ENCODE data around the gene ASCC1. TPM values are rescaled to one million over a fixed set of nuclear protein-coding genes. Genes with fewer than 3 reads are reported as not detected.

Gene ASCC1
- total and polyA plus RNA-seq, 2 donors (not counting 3 experiments of a cell fraction or from before 2014, with no cell fraction given) = 16.0 to 24.9 TPM

GRCh38 chr10:72081772-72082590, 134.1 kb downstream of the ASCC1 start:
- H3K36me3 ChIP-seq (ENCODE audit: control insufficient read depth in 2 of 2, extremely low read depth in 1 of 2, insufficient read depth in 2 of 2, low read length in 2 of 2) = no peaks in the 10 kb centered on the region
- intact Hi-C loops (cut with micrococcal nuclease) (no loop called here), dilution Hi-C loops (cut with MboI; ENCODE audit: extremely low pct_ligation_motif_present, low sequenced_read_pairs) (no loop called here)
- FAIRE-seq = no peak
- H3K4me1 ChIP-seq (ENCODE audit: control insufficient read depth, extremely low read depth, insufficient read depth, low read length) = no peaks in the 10 kb centered on the region
- ChIA-PET CTCF (no interaction called here), POLR2A (no interaction called here)
- BruUV-seq (replicated peaks) = no TSS peak
- no peak overlapping the region for H3K27ac ChIP-seq (ENCODE audit: insufficient read depth, low read depth, low read length)
- H3K9me3 ChIP-seq (replicated peaks; ENCODE audit: control insufficient read depth, insufficient read depth, low read length) = no peaks in the 10 kb centered on the region
- no peak overlapping the region for H3K4me3 ChIP-seq (replicated peaks in 1 of 3; ENCODE audit: insufficient read depth in 1 of 3, low read depth in 1 of 3, low read length in 3 of 3)
- no peak overlapping the region for H2AFZ ChIP-seq (ENCODE audit: low read depth, low read length)
- no peaks in the 10 kb centered on the region for H3K79me2 ChIP-seq (ENCODE audit: control insufficient read depth, insufficient read depth, low read length)
- H3K27me3 ChIP-seq (ENCODE audit: control insufficient read depth in 2 of 2, insufficient read depth in 2 of 2, low read length in 2 of 2) = peaks cover 3 to 6% of the 10 kb centered on the region in 2 experiments
- H4K20me1 ChIP-seq (replicated peaks; ENCODE audit: control insufficient read depth, extremely low read depth, insufficient read depth, low read length) = no peaks in the 10 kb centered on the region
- DNase-seq (ENCODE audit: low read depth, low spot score) = no peak
- TF ChIP-seq JUN (IDR thresholded peaks at IDR 0.05; ENCODE audit: borderline replicate concordance, insufficient read depth, insufficient read length, low read depth) = no peak
- TF ChIP-seq MAX (IDR thresholded peaks at IDR 0.05; ENCODE audit: insufficient read depth, insufficient read length) = no peak
- TF ChIP-seq CTCF (IDR thresholded peaks at IDR 0.05; ENCODE audit: extremely low read depth in 1 of 2, insufficient read depth in 1 of 2, low read depth in 1 of 2, low read length in 2 of 2) = no peak
- TF ChIP-seq POLR2AphosphoS5 (IDR thresholded peaks at IDR 0.05; ENCODE audit: insufficient read depth, low read depth, low read length) = no peak
- TF ChIP-seq MYC (IDR thresholded peaks at IDR 0.05; ENCODE audit: low read depth, low read length) = no peak
- TF ChIP-seq POLR2A (IDR thresholded peaks at IDR 0.05; ENCODE audit: low read depth, low read length) = no peak
- TF ChIP-seq EZH2 (IDR thresholded peaks at IDR 0.05; ENCODE audit: borderline replicate concordance, low read depth, low read length, severe bottlenecking) = no peak
- TF ChIP-seq FOS (IDR thresholded peaks at IDR 0.05; ENCODE audit: borderline replicate concordance, insufficient read depth, low read length) = no peak
- no peak for TF ChIP-seq GATA2 (IDR thresholded peaks at IDR 0.05; ENCODE audit: insufficient read depth, insufficient read length, low read depth, low read length)
- H3K4me2 ChIP-seq (ENCODE audit: insufficient read depth, low read length) = no peak overlapping the region
- no peaks in the 10 kb centered on the region for H3K9me1 ChIP-seq (replicated peaks; ENCODE audit: control insufficient read depth, extremely low read depth, insufficient read depth, low read length)
- no peak overlapping the region for H3K9ac ChIP-seq (replicated peaks; ENCODE audit: extremely low read depth, insufficient read depth, low read length)
